Fibroblast of lung (primary cell): ENCODE measurements around the gene SIN3B.

Experiments used
- CTCF ChIP-seq, 2 donors: IDR thresholded peaks in 1 of 2; conservative IDR thresholded peaks in 1 of 2; 1 replicate in 1 of 2; 2 replicates in 1 of 2; pipeline ENCODE4 v1.5.1; 2011 to 2012; ENCODE audit warnings: low read length in 2 of 2, control low read depth in 1 of 2, inconsistent platforms in 1 of 2, low read depth in 1 of 2, mild to moderate bottlenecking in 1 of 2
- EZH2 ChIP-seq: IDR thresholded peaks from 2 replicates; pipeline ENCODE4 v1.5.1; 2012; ENCODE audit warnings: low read length, control low read depth, mild to moderate bottlenecking; ENCODE audit errors: missing control alignments

GRCh38 chr19:16867211-16867610, 38.0 kb downstream of the SIN3B start:
- TF ChIP-seq EZH2 (no peak), CTCF (conservative IDR thresholded peaks at IDR 0.05 in 1 of 2, IDR thresholded peaks at IDR 0.05 in 1 of 2; ENCODE audit: low read depth in 1 of 2, low read length in 2 of 2) (no peak)
